Spleen (tissue), 11 donors: Measurements from ENCODE around the gene RPS6KA6. TPM values are rescaled to one million over a fixed set of nuclear protein-coding genes. Genes with fewer than 3 reads are reported as not detected.

Experiments used
- DNase-seq: peaks from one replicate; pipeline ENCODE4 v3.0.0-alpha.2; 2020
- H3K27ac ChIP-seq, 8 donors: fragments of 200-600 bp; sonication (generic) in 7 of 8; 1 replicate in 4 of 8; 2 replicates in 4 of 8; pipeline versions ENCODE4 v1.5.0 to v1.8.0; 2016 to 2021; ENCODE audit warnings: inconsistent platforms in 4 of 8, mild to moderate bottlenecking in 4 of 8, moderate library complexity in 1 of 8
- H3K27me3 ChIP-seq, 7 donors: fragments of 200-600 bp; sonication (generic) in 6 of 7; replicated peaks in 1 of 7; 1 replicate in 4 of 7; 2 replicates in 3 of 7; pipeline versions ENCODE4 v1.5.0 to v1.8.0; 2016 to 2021; ENCODE audit warnings: inconsistent platforms in 3 of 7, mild to moderate bottlenecking in 1 of 7
- H3K36me3 ChIP-seq, 6 donors: fragments of 200-600 bp; sonication (generic) in 5 of 6; 1 replicate in 4 of 6; 2 replicates in 2 of 6; pipeline versions ENCODE4 v1.5.0 to v1.8.0; 2016 to 2021; ENCODE audit warnings: inconsistent platforms in 2 of 6
- H3K4me1 ChIP-seq, 6 donors: fragments of 200-600 bp; sonication (generic) in 5 of 6; 1 replicate in 3 of 6; 2 replicates in 3 of 6; pipeline versions ENCODE4 v1.5.0 to v1.8.0; 2016 to 2021; ENCODE audit warnings: inconsistent platforms in 3 of 6
- H3K4me3 ChIP-seq, 8 donors: fragments of 200-600 bp; sonication (generic) in 7 of 8; 1 replicate in 4 of 8; 2 replicates in 4 of 8; pipeline versions ENCODE4 v1.5.0 to v1.8.0; 2016 to 2021; ENCODE audit warnings: inconsistent platforms in 4 of 8, mild to moderate bottlenecking in 4 of 8, moderate library complexity in 2 of 8
- H3K9me3 ChIP-seq, 8 donors: fragments of 200-600 bp; sonication (generic) in 7 of 8; 1 replicate in 4 of 8; 2 replicates in 4 of 8; pipeline versions ENCODE4 v1.5.0 to v1.8.0; 2016 to 2021; ENCODE audit warnings: inconsistent platforms in 4 of 8
- POLR2A ChIP-seq, 3 donors: fragments of 450-650 bp; IDR thresholded peaks; one replicate each; pipeline ENCODE4 v1.5.1; 2017; ENCODE audit warnings: antibody characterized with exemption in 3 of 3, mild to moderate bottlenecking in 1 of 3
- POLR2AphosphoS5 ChIP-seq, 3 donors: sonication (generic); formaldehyde crosslinking; IDR thresholded peaks; one replicate each; pipeline ENCODE4 v1.5.1; 2017; ENCODE audit warnings: antibody characterized with exemption in 3 of 3
- WGBS, 5 donors: extraction: QIAGEN DNeasy Blood & Tissue Kit in 3 of 5; methylation state at CpG; one replicate each; pipeline versions ENCODE4 v1.1.5 to v1.1.7; 2013 to 2018; 5-methylcytosine and 5-hydroxymethylcytosine counted together
- intact Hi-C: fragments of 100-400 bp; cut with DNase I; formaldehyde crosslinking; loops from one replicate; pipeline ENCODE4 v1.15.0; 2023; ENCODE audit warnings: low total_unique reads
- microRNA-seq, 3 donors: library from miRNA; unstranded; fragments of <30 nt; microRNA quantifications; one replicate each; pipeline versions ENCODE4 to v1.1.0, GENCODE V29; 2019 to 2020
- polyA plus RNA-seq, 3 donors: library from polyadenylated mRNA; stranded (reverse); fragments of 200-250 nt; gene quantifications; one replicate each; pipeline ENCODE4 v1.2.1, GENCODE V29; 2013
- small RNA-seq, 4 donors: library from RNA; depleted of rRNA; stranded (forward); fragments of <200 nt; gene quantifications; one replicate each; pipeline ENCODE3, GENCODE V24; 2016
- total RNA-seq, 7 donors: library from RNA; depleted of rRNA in 3 of 7; stranded (reverse); fragments of >200 nt in 3 of 7; fragmentation: NEBNext Ultra II Directional in 4 of 7; extraction: Animal tissue kit (Norgen Biotek cat#: 25700) in 4 of 7; gene quantifications; one replicate each; pipeline versions ENCODE4 v1.1.0 to v1.2.1, GENCODE V29; 2016 to 2021
- TF ChIP-seq, protein P1 (sequence below), 11 experiments: fragments of 200-600 bp in 7 of 11; fragments of 450-650 bp in 4 of 11; sonication (generic) in 4 of 11; IDR thresholded peaks in 8 of 11; conservative IDR thresholded peaks in 3 of 11; 1 replicate in 7 of 11; 2 replicates in 4 of 11; pipeline versions ENCODE4 v1.4.0 to v1.8.0; 2016 to 2021; ENCODE audit warnings: antibody characterized with exemption in 11 of 11, inconsistent platforms in 4 of 11, mild to moderate bottlenecking in 1 of 11
- donor health status: healthy with polysubstance abuse.
- donor health status: DM: no; HTN: no; CAD: no; lungs with moderate emphysema.
- donor health status: DM: no; HTN: no; CAD: no.
- donor health status: Bipolar disorder and iron deficiency.
- donor health status: healthy.
- donor health status: DM: no; HTN: no; CAD: no.
- donor health status: DM: yes; HTN: yes; CAD: no.

RPS6KA6 gene
- total and polyA plus RNA-seq, 10 donors = 0.12 to 1.5 (median 1.2) TPM

DNA sequence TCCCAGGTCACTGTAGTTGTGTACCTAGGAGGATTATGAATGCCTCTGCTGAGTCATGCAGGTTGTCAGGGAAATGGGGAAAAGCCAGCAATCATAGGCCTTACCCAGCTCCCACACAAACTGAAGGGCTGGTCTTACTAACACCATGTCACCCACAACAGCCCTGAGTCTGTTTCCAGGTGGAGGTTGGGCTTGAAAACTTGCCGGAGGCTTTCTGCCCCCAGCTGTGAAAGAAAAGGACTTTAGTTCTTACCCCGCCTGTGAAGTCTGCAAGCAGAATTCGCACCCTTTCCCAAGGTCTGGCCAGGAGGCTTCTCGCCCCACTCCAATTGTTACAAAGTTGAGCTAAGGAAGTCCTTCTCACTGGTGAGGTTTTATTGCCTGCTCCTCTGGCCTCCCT lies 143.9 kb downstream of the RPS6KA6 start:
- intact Hi-C loops = no loop called here
- TF ChIP-seq, protein P1, sequence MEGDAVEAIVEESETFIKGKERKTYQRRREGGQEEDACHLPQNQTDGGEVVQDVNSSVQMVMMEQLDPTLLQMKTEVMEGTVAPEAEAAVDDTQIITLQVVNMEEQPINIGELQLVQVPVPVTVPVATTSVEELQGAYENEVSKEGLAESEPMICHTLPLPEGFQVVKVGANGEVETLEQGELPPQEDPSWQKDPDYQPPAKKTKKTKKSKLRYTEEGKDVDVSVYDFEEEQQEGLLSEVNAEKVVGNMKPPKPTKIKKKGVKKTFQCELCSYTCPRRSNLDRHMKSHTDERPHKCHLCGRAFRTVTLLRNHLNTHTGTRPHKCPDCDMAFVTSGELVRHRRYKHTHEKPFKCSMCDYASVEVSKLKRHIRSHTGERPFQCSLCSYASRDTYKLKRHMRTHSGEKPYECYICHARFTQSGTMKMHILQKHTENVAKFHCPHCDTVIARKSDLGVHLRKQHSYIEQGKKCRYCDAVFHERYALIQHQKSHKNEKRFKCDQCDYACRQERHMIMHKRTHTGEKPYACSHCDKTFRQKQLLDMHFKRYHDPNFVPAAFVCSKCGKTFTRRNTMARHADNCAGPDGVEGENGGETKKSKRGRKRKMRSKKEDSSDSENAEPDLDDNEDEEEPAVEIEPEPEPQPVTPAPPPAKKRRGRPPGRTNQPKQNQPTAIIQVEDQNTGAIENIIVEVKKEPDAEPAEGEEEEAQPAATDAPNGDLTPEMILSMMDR (IDR thresholded peaks at IDR 0.05 in 8 of 11, conservative IDR thresholded peaks at IDR 0.05 in 3 of 11) = no peak
- no peak for TF ChIP-seq POLR2A (IDR thresholded peaks at IDR 0.05)
- no peak for TF ChIP-seq POLR2AphosphoS5 (IDR thresholded peaks at IDR 0.05)
- Histone ChIP-seq H3K4me1 (no peaks in the 10 kb centered on the region), H3K4me3 (no peak overlapping the region), H3K27me3 (no peaks in the 10 kb centered on the region), H3K36me3 (no peaks in the 10 kb centered on the region), H3K27ac (no peak overlapping the region), H3K9me3 (peaks cover 0 to 8% (median 0%) of the 10 kb centered on the region in 8 donors)
- no peak for DNase-seq
- 53 to 90% (median 81%) methylated on average over 2 to 4 of the region's 4 CpGs for WGBS, 5 donors

Small RNA genes lying within 50 kb of the gene (microRNA-seq; reads per million reads assigned to microRNA genes)
- 0 reads per million in 3 donors for gene MIR548I4

Small RNA genes lying within 50 kb of the gene (small RNA-seq; reads per million reads assigned to genes)
- 0 reads per million in 4 donors for gene MIR548I4
